NOMO-1 treated with DMSO at 0.1 percent for 48 hours (cell line): Measurements from ENCODE around the gene CFHR1.
A peak's percentile ranks its signal among the peaks of the same experiment; 100 is the strongest.
"Not testable (repeated sequence)": the region's sequence is repeated elsewhere in the genome, so short reads cannot be mapped to it uniquely, and the experiment has no call there.

Experiments
- DNase-seq: peaks from one replicate; lab custom pipeline; 2025; ENCODE audit not compliant: unreplicated experiment; lab: John Stamatoyannopoulos, UW

CFHR1 gene

GRCh38 chr1:196819531-196819930, at the start of gene CFHR1:
TSS of gene CFHR1 (plus strand) at chr1:196819731. CDS start at chr1:196819845, 114 bp downstream.
- not testable (repeated sequence) for DNase-seq

DNA sequence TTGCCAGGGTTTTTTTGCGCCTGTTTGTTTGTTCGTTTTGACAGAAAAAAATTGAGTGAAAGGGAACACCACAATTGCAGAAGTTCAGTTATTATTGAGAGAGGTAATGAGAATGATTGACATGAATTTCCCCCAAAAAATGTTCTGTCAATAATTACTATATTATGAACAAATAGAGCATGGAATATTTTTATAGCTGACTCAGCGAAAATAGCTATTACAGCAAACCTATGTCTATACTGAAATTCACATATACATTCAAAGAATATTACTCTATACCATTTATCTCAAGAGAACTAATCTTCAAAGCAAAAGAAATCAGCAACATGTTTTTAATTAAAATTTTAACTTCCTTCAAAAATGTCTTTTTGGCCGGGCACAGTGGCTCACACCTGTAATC, 49.7 kb upstream of the CFHR1 start:
- not testable (repeated sequence) for DNase-seq

DNA sequence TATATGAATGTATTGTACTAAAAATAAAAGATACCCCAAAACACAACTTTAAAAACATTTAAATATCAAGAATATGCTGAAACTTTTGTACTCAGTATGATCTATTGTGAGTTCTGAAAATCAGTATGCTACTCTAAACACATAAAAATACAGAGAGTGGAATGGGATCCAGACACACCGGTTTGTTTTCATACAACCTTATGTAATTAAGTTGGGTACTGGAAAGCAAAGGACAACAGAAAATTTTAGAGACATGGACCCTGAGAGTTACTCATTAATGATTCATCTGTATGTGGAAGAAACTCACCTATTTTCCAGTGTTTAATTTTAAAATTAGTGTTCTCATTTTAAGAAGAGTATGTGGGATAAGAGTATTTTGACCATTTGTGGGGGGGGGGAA, 45.8 kb upstream of the CFHR1 start:
- no peak for DNase-seq

DNA sequence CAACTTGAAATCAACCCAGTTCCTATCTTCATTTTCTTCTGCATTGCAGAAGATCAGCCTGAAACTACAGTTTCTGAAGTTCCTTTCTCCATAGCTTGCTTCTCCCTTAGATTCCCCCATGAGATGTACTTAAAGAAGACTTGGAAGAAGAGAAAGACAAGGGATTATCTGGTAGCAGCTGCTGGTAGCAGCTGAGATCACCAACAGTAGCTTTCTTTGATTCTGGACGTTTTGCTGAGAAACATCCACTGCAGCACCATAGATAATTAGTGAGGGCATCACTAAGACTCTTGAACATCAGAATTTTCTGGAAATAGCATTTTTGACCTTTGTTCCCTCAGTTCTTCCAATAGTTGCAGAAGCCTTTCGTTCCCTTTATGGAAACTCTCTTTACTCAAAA, 45.4 kb upstream of the CFHR1 start:
- DNase-seq: no peak

- DNase-seq: no peak
These were observed 44.9 kb upstream of the CFHR1 start, which contains the start of gene CFHR3 for GRCh38 chr1:196774603-196775002. TSS of gene CFHR3 (plus strand) at chr1:196774840. CDS start at chr1:196774887, 47 bp downstream.

- DNase-seq: no peak
These were observed 41.9 kb upstream of the CFHR1 start for GRCh38 chr1:196777603-196778002.

GRCh38 chr1:196779093-196779492, 40.4 kb upstream of the CFHR1 start:
- no peak for DNase-seq

DNA sequence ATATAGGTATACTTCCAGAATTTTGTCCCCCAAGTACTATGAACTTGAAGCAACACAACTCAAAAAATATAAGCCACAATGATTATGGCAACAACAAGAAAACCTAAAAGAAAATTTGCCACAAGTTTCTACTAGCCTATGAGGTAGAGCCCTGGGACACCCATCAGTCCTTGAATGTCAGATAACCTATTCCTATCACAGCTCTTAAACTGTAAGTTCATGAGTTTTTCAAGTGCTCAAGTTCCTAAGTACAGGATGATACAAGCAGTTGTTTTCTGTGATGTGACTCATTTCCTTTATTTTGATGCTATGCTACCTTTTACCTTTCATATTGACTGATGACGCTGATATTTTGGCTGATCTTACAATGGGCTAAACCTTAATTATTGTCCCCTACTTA, 28.3 kb upstream of the CFHR1 start:
- DNase-seq: not testable (repeated sequence)

- DNase-seq: not testable (repeated sequence)
These were observed 25.4 kb upstream of the CFHR1 start for GRCh38 chr1:196794103-196794502.

- DNase-seq: no peak
These were observed 21.6 kb upstream of the CFHR1 start for GRCh38 chr1:196797891-196798290.

- not testable (repeated sequence) for DNase-seq
These were observed 17.6 kb upstream of the CFHR1 start for GRCh38 chr1:196801920-196802319.

- no peak for DNase-seq
These were observed 10.8 kb upstream of the CFHR1 start for GRCh38 chr1:196808529-196809235.

GRCh38 chr1:196817442-196817841, 2.1 kb upstream of the CFHR1 start:
- not testable (repeated sequence) for DNase-seq

DNA sequence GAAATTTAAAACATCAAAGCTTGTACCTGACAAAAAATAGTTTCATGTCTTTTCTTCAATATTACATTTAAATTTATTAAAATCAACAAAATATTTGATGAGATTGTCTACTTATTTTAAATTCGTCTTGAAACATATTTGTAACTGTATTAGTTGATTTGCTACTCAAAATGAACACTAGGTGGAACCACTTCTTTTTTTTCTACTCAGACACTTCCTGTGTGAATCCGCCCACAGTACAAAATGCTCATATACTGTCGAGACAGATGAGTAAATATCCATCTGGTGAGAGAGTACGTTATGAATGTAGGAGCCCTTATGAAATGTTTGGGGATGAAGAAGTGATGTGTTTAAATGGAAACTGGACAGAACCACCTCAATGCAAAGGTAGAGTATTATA, 8.3 kb downstream of the CFHR1 start:
- DNase-seq: peak; percentile 19

GRCh38 chr1:196849613-196850492, 30.3 kb downstream of the CFHR1 start:
- DNase-seq: not testable (repeated sequence)

- no peak for DNase-seq
These were observed 36.5 kb downstream of the CFHR1 start for GRCh38 chr1:196856053-196856452.

DNA sequence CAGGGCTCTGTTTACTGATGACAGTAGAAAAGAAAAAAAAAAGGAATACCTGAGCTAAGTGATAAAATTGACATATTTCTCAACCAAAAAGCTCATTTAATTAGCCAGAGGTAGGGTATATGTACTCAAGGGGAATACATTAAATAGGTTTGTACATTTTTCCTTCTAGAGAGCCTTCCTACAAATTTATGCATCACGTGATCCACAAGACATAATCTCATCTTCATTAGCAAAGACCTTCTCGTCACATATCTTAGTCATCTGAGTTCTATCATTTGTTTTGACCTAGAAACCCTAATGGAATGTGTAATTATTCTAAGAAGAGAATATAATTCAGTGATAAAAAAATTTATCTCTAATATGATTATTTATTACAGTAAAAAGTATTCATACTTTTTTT, 37.7 kb downstream of the CFHR1 start:
- DNase-seq: no peak

- no peak for DNase-seq
These were observed 39.3 kb downstream of the CFHR1 start for GRCh38 chr1:196858811-196859210.

DNA sequence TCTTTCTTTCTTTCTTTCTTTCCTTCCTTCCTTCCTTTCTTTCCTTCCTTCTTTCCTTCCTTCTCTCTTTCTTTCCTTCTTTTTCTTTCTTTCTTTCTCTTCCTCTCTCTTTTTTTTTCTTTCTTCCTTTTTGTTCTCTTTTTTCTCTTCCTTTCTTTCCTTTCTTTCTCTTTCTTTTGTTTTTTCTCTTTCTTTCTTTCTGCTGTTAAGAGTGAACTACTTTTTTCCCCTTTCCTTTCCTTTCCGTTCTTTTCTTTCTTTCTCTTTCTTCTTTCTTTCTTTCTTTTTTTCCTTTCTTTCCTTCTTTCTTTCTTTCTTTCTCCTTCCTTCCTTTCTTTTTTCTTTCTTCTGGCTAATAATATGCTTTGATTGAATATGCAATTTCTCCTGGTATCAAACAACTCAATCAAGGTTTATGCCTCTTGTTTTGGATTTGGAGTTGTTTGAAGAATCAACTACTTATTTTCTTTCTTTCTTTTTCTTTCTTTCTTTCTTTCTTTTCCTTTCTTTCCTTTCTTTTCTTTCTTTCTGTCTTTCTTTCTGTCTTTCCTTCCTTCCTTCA, 40.9 kb downstream of the CFHR1 start:
- DNase-seq: no peak

DNA sequence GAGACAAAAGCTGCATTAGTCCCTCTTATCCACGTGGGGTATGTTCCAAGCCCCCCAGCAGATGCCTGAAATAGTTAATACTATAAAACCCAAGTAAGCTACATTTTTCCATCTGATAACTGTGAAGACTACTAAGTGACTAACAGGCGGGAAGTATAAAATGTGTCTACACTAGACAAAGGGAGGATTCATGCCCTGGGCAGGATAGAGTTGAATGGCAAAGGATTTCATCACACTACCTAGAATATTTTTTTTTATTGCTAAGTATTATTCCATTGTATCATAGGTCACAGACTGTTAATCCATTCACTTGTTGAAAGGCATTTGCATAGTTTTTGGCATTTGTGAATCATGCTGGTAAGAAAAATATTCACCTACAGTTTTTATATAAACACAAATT, 41.9 kb downstream of the CFHR1 start:
- DNase-seq: no peak

DNA sequence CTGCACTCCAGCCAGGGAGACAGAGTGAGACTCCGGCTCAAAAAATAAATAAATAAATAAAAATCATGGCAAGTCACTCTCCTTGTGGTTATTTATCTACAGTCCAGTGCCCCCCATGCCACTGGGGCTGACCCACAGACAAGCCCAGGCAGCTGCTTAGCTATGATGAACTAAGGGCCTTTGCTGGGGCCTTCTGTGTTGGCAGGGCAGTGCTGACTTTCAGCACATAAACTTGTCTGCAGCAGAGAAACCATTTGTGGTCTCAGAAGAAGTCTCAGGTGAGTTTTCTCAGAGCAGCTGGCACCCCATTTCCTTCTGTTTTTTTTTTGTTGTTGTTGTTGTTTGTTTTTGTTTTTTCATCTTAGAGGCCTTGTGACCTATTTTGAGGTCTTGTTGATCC, 47.4 kb downstream of the CFHR1 start:
- DNase-seq: no peak

- no peak for DNase-seq
These were observed 53.9 kb downstream of the CFHR1 start for GRCh38 chr1:196873385-196873784.
